Fibroblast of the conjunctiva (primary cell): Measurements from ENCODE around the gene MAEA.

ENCODE experiments used
- DNase-seq: peaks from one replicate; pipeline ENCODE4 v3.0.0-alpha.2; 2010; ENCODE audit warnings: low read depth

The MAEA gene

DNA sequence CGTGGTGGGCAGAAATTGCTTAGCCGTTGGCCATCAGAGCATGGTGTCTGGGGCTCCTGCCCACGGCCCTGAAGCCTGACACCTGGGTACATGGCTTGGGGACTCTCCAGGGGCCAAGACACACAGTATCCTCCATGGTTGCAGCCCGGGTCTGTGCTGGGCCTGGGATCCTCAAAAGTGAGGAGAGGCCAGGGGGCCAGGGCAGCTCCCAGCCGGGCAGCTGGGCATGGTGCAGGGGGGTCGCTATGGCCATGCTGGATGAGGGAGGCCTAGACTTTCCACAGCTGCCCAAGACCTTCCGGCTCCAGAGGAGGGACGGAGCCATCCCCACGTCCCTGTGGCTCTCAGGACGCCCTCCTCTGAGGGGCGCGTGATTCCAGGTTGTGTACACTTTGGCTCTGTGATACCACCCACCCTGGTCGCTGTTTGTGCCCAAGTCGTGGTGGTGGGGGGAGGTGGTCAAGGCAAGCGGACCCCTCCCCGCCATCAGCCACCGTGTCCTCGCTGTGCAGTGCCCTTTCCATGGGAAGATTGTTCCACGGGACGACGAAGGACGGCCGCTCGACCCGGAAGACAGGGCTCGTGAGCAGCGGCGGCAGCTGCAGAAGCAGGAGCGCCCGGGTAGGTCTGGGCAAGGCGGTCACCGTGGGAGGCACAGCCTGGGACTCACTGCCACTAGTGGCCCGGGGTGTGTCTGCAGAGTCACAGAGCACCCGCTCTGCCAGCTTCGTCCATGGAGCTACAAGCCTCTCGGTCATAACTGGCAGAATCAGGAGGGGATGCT lies 90.9 kb downstream of the MAEA start:
- DNase-seq: no peak

- no peak for DNase-seq
Measured at GRCh38 chr4:1381181-1381621, 91.5 kb downstream of the MAEA start.

DNA sequence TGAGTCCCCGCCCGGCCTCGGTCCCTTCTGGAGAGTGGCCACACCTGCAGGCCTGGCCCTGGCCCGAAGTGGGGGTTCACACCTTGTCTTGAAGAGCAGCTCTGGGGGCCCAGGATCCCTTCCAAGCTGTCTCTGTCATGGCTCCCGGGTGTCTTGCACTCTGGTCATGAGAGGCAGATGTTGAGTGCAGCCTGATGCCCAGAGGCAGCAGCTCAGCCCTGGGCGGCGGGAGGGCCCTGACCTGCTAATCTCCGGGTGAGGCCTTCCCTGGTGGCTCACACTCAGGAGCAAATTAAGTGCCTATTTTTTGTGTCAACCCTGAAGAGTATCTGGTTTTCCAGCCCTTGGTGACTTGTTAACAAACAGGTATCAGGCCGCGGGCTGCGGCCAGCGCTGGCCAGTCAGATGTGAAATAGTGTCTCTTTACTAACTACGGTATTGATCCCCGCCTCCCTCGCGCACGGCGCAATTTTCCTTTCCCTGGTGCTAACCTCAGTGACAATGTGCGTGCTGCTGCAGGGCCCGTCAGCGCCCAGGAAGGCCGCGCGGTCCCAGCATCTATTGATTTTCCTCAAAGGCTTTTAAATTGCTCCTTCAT lies 92.4 kb downstream of the MAEA start:
- no peak for DNase-seq

- no peak for DNase-seq
Measured at GRCh38 chr4:1382776-1383727, 93.4 kb downstream of the MAEA start.

DNA sequence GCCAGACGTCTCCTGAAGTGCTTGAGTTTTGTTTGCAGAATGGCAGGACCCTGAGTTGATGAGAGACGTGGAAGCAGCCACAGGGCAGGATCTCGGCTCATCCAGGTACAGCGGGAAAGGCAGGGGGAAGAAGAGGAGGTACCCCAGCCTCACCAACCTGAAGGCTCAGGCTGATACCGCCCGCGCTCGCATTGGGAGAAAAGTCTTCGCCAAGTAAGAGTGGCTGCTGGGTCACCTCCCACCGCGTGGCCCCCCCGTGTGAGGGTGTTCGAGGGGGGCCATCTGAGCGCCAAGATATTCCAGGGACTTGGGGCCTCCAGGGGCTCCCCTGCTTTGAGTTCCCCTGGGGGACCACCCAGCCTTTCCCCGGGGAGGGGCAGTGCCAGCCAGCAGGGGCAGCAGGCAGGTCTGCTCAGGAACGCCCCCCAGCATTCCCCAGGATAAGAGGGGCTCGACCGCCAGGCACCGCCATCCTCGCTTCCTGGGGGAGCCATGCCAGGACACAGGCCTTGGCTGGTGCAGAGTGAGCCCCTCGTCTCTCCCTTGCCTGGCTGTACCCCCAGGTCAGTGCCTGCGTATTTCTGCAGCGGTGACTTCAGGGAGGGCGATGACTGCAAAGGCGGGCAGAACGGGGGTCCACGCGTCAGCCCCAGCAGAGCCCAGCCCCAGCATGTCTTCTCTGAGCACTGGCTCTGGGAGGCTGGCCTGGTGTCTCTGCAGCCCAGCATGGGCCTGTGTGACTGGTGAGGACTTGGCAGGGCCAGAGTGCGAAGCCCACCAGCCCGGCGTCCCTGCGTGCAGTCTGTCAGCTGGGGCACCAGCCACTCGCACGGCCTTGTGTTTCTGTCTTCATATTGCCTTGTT lies 94.3 kb downstream of the MAEA start:
- DNase-seq: no peak

DNA sequence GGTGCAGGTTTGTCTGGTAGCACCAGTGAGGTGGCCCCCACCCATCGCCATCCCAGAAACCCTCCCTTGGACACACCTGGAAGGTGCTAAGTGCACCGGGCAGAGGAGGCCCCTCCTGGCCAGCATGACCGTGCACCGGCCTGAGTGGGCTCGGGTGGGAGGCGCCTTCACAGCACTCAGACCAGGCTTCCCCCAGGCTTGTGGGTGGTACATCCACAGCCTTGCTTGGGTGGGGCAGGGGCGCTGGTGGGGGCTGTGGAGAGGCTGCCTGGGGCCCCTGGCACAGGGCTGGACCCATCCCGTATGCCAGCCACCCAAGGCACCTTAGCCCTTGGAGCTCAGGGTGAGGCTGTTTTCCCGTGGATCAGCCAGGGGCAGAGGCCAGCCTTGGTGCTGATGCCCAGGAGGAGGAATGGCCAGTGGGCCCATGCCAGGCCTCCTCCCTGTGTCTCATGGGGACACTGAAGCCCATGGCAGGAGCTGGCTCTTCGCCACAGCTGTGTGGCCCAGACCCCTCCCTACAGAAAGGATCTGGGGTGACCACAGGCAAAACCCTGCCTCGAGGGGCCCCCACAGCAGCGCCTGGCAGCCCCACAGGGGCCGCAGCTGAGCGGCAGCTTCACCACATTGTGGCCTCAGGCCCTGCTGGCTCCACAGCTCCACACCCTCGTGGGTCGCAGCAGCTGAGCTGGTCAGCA lies 95.1 kb downstream of the MAEA start:
- DNase-seq: no peak

GRCh38 chr4:1385373-1386340 lies 96.0 kb downstream of the MAEA start:
- no peak for DNase-seq
